IPS DF 6.9 (cell line): ENCODE data around the gene COPS9.

Experiments used
- DNase-seq: peaks from one replicate; pipeline ENCODE4 v3.0.0-alpha.2; 2013; ENCODE audit warnings: low read depth, low spot score
- H3K27ac ChIP-seq: one replicate; pipeline ENCODE4 v1.5.1; 2013; ENCODE audit warnings: low read length, control low read depth
- H3K27me3 ChIP-seq: 2 replicates; pipeline ENCODE4 v1.6.1; 2013; ENCODE audit warnings: mild to moderate bottlenecking, low read length; ENCODE audit not compliant: control insufficient read depth, insufficient read depth
- H3K36me3 ChIP-seq: 2 replicates; pipeline ENCODE4 v1.6.1; 2013; ENCODE audit warnings: low read length; ENCODE audit not compliant: control insufficient read depth, insufficient read depth
- H3K4me1 ChIP-seq: 2 replicates; pipeline ENCODE4 v1.6.1; 2013; ENCODE audit warnings: low read length; ENCODE audit not compliant: control insufficient read depth, insufficient read depth
- H3K4me3 ChIP-seq: 2 replicates; pipeline ENCODE4 v1.5.1; 2013; ENCODE audit warnings: mild to moderate bottlenecking, low read length
- H3K9me3 ChIP-seq: 2 replicates; pipeline ENCODE4 v1.6.1; 2013; ENCODE audit warnings: low read length, inconsistent platforms; ENCODE audit not compliant: control insufficient read depth, insufficient read depth
- WGBS: extraction: QIAGEN DNeasy Blood & Tissue Kit; methylation state at CpG from one replicate; pipeline ENCODE4 v1.1.7; 2013; ENCODE audit warnings: mixed read lengths, missing lambda C conversion rate; ENCODE audit not compliant: insufficient read length, insufficient coverage; 5-methylcytosine and 5-hydroxymethylcytosine counted together

Gene COPS9

GRCh38 chr2:240166191-240166590 is 30.1 kb upstream of the COPS9 start:
- H3K9me3 ChIP-seq = no peaks in the 10 kb centered on the region
- no peak overlapping the region for H3K4me3 ChIP-seq
- no peak for DNase-seq
- H3K36me3 ChIP-seq = no peaks in the 10 kb centered on the region
- no peak overlapping the region for H3K27ac ChIP-seq
- no CpG with 5 or more reads among the region's 5 CpGs for WGBS
- no peaks in the 10 kb centered on the region for H3K27me3 ChIP-seq
- no peaks in the 10 kb centered on the region; the same call in 1 of the 2 replicates for H3K4me1 ChIP-seq

- H3K27me3 ChIP-seq = no peaks in the 10 kb centered on the region
- H3K27ac ChIP-seq = no peak overlapping the region
- H3K4me3 ChIP-seq = no peak overlapping the region
- no peaks in the 10 kb centered on the region; the same call in 1 of the 2 replicates for H3K4me1 ChIP-seq
- H3K36me3 ChIP-seq = no peaks in the 10 kb centered on the region
- WGBS = no CpG with 5 or more reads among the region's 4 CpGs
- no peak for DNase-seq
- H3K9me3 ChIP-seq = no peaks in the 10 kb centered on the region
Measured at GRCh38 chr2:240165661-240166060, 29.6 kb upstream of the COPS9 start.

GRCh38 chr2:240165034-240165433 is 28.9 kb upstream of the COPS9 start:
- WGBS = no CpG with 5 or more reads among the region's 10 CpGs
- Histone ChIP-seq H3K9me3 (no peaks in the 10 kb centered on the region), H3K4me3 (no peak overlapping the region), H3K36me3 (no peaks in the 10 kb centered on the region), H3K27ac (no peak overlapping the region), H3K4me1 (no peaks in the 10 kb centered on the region; the same call in 1 of the 2 replicates), H3K27me3 (no peaks in the 10 kb centered on the region)
- DNase-seq = no peak

GRCh38 chr2:240164586-240164985 is 28.5 kb upstream of the COPS9 start:
- Histone ChIP-seq H3K4me3 (no peak overlapping the region), H3K36me3 (no peaks in the 10 kb centered on the region), H3K4me1 (no peaks in the 10 kb centered on the region; the same call in 1 of the 2 replicates), H3K27ac (no peak overlapping the region), H3K27me3 (no peaks in the 10 kb centered on the region), H3K9me3 (no peaks in the 10 kb centered on the region)
- WGBS = no CpG with 5 or more reads among the region's 5 CpGs
- DNase-seq = no peak

GRCh38 chr2:240163844-240164574 is 27.9 kb upstream of the COPS9 start:
- H3K9me3 ChIP-seq = no peaks in the 10 kb centered on the region
- no peaks in the 10 kb centered on the region for H3K27me3 ChIP-seq
- DNase-seq = no peak
- no CpG with 5 or more reads among the region's 4 CpGs for WGBS
- no peaks in the 10 kb centered on the region for H3K36me3 ChIP-seq
- no peak overlapping the region for H3K4me3 ChIP-seq
- no peak overlapping the region for H3K27ac ChIP-seq
- no peaks in the 10 kb centered on the region; the same call in 1 of the 2 replicates for H3K4me1 ChIP-seq

GRCh38 chr2:240162939-240163714 is 27.0 kb upstream of the COPS9 start:
- H3K9me3 ChIP-seq = no peaks in the 10 kb centered on the region
- H3K27ac ChIP-seq = no peak overlapping the region
- H3K36me3 ChIP-seq = no peaks in the 10 kb centered on the region
- DNase-seq = no peak
- no CpG with 5 or more reads among the region's 16 CpGs for WGBS
- no peak overlapping the region for H3K4me3 ChIP-seq
- no peaks in the 10 kb centered on the region for H3K27me3 ChIP-seq
- no peaks in the 10 kb centered on the region; the same call in 1 of the 2 replicates for H3K4me1 ChIP-seq

GRCh38 chr2:240162531-240162930 is 26.4 kb upstream of the COPS9 start:
- no peak overlapping the region for H3K4me3 ChIP-seq
- no peaks in the 10 kb centered on the region for H3K36me3 ChIP-seq
- H3K27ac ChIP-seq = no peak overlapping the region
- no peaks in the 10 kb centered on the region for H3K9me3 ChIP-seq
- no CpG with 5 or more reads among the region's 6 CpGs for WGBS
- no peaks in the 10 kb centered on the region for H3K27me3 ChIP-seq
- no peaks in the 10 kb centered on the region; the same call in 1 of the 2 replicates for H3K4me1 ChIP-seq
- no peak for DNase-seq

GRCh38 chr2:240162032-240162431 is 25.9 kb upstream of the COPS9 start:
- Histone ChIP-seq H3K27ac (no peak overlapping the region), H3K27me3 (no peaks in the 10 kb centered on the region), H3K36me3 (no peaks in the 10 kb centered on the region), H3K9me3 (no peaks in the 10 kb centered on the region), H3K4me3 (no peak overlapping the region), H3K4me1 (no peaks in the 10 kb centered on the region; the same call in 1 of the 2 replicates)
- WGBS = no CpG with 5 or more reads among the region's 5 CpGs
- no peak for DNase-seq

- no peak for DNase-seq
- Histone ChIP-seq H3K4me3 (no peak overlapping the region), H3K36me3 (no peaks in the 10 kb centered on the region), H3K27ac (no peak overlapping the region), H3K9me3 (no peaks in the 10 kb centered on the region), H3K4me1 (no peaks in the 10 kb centered on the region; the same call in 1 of the 2 replicates), H3K27me3 (no peaks in the 10 kb centered on the region)
- no CpG with 5 or more reads among the region's 21 CpGs for WGBS
Measured at GRCh38 chr2:240161087-240161750, 25.1 kb upstream of the COPS9 start.

GRCh38 chr2:240160291-240161086 is 24.4 kb upstream of the COPS9 start:
- Histone ChIP-seq H3K27me3 (no peaks in the 10 kb centered on the region), H3K27ac (no peak overlapping the region), H3K9me3 (no peaks in the 10 kb centered on the region), H3K4me3 (no peak overlapping the region), H3K4me1 (no peaks in the 10 kb centered on the region; the same call in 1 of the 2 replicates), H3K36me3 (no peaks in the 10 kb centered on the region)
- no CpG with 5 or more reads among the region's 18 CpGs for WGBS
- no peak for DNase-seq
